GM21786 (cell line): Measurements from ENCODE around the gene APMAP.
A peak's percentile ranks its signal among the peaks of the same experiment; 100 is the strongest.
"Not testable (repeated sequence)": the region's sequence is repeated elsewhere in the genome, so short reads cannot be mapped to it uniquely, and the experiment has no call there.

Experiments used
- ATAC-seq: cut with Tn5 transposase; IDR thresholded peaks from one replicate; pipeline ENCODE4 v1.9.1; 2021; ENCODE audit not compliant: unreplicated experiment

Gene APMAP

DNA sequence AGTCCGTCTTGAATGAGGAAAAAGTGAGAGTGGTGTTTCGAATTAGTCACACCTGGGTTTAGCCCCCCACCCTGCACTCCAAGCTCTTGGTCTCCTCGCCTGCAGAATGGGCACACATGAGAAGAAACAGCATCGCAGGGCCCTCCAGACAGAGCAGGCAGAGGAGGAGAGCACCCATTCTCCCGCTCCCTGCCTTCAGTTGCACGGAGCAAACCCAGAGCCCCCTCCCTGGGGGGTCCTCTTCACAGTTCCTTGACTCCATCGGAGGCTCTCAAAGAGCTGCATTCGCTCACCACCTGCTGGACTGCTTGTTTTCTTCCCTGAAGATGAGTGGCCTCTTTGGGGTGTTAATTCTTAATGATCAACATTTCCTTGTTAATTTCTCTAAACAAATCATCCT lies 38.4 kb downstream of the APMAP start:
- ATAC-seq = no peak

DNA sequence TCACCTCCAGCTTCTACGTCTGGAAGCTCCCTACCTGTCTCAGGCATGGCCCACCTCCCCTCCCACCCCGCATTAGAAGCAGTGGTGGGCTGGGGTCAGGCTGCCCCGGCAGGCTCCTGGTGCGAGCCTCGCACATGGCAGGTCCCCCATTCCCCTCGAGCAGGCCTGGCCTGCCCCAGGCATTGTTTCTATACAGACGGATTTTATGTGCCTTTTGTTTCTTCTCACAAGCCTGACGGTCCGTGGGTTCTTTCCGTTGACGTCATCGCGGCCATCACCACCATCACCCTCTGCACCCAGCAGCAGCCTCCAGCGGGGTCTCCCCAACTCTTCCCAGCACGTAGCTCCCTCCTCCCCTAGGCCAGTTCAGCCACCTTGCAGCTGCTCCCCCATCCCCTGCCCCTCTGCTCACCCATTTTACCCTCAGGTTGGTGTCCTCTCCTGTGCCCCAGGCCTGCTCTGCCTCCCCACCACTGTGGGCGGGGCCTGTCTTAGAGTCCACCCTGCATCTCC lies 38.9 kb downstream of the APMAP start:
- no peak for ATAC-seq

- no peak for ATAC-seq
Observed at GRCh38 chr20:24953209-24953575, 39.4 kb downstream of the APMAP start.

- no peak for ATAC-seq
Observed at GRCh38 chr20:24952376-24953208, 40.0 kb downstream of the APMAP start.

DNA sequence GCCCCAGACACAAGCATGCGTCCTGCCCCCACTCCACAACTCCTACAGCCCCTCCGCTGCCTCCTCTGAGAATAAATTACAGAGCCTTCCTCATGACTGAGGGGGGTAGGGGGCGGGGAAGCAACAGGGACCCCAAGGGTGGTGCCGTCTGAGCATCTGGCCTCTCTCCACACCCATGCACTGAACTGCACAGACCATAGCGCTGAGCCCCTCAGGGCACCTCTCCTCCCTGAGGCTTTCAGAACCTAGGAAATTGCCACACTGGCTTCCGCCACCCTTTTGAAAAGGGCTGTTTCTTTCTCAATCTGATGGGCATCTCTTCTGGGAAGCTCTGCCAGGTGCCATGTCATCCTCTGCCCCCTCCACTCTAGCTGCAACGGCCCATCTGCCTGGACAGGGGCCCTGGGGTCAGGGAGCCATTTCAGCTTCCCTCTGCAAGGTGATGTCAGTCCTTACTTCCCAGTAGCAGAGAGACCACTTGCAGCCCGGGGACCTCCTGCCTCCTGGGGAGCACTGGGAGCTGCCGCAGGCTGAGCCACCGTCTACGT lies 40.9 kb downstream of the APMAP start:
- ATAC-seq = no peak

DNA sequence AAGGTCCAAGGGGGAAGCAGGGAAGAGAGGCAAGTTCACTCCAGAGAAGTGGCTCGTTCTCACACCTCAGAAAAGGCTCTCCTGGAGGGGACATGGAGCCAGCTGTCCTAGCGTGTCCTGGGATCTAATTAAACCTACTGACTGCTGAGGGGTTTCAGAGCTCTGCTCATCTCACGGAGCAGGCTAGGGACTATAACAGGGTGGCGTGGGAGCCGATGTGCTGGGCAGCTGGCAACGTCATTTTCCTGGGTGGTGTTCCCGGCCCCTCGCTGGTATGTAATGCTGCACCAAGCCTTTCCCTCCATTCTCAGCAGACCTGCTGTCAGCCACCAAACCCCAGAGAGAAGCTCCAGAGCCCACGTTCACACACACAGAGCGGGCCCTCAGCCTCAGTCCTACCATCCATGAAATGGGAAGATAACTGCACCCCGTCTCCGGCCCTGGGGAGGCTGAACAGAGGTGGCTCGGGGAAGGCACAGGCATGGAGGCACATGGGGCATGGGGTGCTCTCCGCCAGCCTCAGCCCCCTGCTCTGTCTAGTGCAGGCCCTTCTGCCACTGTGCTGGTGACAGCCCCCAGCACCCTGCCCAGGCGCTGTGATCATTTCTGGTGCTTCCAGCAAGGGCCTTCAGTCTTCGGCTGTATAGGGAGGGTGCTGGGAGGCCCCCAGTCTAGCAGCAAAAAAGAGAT lies 41.6 kb downstream of the APMAP start:
- ATAC-seq = no peak

DNA sequence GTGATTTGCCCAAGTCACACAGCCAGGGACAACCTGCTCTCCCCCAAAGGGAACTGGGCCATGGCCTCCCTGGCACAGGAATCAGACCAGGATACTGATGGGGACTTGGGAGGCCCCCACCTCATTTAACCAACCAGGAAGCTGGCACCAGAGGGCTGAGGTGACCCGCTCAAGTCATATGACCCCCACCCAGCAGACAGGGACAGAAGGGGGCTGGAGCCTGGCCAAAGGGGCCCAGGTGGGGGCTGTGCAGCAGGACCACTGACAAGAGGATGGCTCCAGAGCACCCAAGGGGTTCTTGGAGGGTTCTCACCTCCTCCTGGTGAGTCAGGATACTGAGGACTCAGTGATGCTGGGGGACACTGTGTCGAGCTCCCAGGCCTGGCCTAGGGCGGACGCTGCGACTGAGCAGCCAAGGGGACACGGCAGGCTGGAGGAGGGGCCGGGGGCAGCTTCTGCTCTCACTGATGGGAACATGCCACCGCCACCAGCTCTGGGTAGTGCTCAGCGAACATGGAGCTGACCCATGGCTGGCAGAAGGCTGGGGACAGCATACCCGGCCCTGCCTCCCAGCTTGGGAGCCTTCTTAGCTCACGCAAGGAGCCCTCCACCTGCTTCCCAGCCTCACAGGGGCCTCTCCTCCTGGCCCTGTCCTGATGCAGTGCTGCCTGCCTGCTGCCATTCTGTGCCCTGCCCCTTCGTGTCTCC lies 42.3 kb downstream of the APMAP start:
- no peak for ATAC-seq

DNA sequence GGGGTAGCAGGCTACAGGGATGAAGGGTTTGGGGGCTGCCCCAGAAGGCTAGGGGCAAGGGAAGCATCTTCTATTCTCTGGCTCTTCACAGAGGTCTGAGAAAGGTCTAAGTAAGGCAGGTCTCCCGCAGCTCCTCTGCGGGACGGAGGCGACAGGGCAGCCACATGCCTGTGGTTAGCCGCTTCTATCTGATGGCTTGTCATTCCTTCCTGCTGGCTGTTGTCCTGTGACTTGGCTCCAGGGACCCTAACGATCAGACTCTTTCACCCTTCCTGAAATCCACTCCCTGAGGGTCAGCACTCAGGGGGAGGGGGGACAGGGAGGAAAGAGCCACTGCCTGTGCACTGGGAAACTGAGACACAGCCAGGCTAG lies 42.8 kb downstream of the APMAP start:
- ATAC-seq = no peak

GRCh38 chr20:24948939-24949679 lies 43.4 kb downstream of the APMAP start, which contains the start of gene CST7:
Gene CST7 (plus strand): TSS chr20:24949269. CDS start chr20:24949506, 237 bp downstream.
- ATAC-seq = peak; percentile 56

DNA sequence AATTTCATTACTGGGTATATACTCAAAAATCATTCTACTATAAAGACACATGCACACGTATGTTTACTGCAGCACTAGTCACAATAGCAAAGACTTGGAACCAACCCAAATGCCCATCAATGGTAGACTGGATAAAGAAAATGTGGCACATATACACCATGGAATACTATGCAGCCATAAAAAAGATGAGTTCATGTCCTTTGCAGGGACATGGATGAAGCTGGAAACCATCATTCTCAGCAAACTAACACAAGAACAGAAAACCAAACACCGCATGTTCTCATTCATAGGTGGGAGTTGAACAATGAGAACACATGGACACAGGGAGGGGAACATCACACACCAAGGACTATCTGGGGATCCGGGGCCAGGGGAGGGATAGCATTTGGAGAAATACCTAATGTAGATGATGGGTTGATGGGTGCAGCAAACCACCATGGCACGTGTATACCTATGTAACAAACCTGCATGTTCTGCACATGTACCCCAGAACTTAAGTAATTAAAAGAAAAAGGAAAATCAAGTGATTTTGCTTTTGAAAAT lies 44.1 kb downstream of the APMAP start:
- ATAC-seq = not testable (repeated sequence)

DNA sequence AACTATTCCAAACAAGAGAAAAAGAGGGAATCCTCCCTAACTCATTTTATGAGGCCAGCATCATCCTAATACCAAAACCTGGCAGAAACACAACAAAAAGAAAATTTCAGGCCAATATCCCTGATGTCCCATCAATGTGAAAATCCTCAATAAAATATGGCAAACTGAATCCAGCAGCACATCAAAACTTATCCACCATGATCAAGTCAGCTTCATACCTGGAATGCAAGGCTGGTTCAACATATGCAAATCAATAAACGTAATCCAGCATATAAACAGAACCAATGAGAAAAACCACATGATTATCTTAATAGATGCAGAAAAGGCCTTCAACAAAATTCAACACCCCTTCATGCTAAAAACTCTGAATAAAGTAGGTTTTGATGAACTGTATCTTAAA lies 46.2 kb downstream of the APMAP start:
- ATAC-seq = not testable (repeated sequence)

- ATAC-seq = no peak
Observed at GRCh38 chr20:24943731-24944130, 48.8 kb downstream of the APMAP start.

- no peak for ATAC-seq
Observed at GRCh38 chr20:24943196-24943595, 49.4 kb downstream of the APMAP start.

DNA sequence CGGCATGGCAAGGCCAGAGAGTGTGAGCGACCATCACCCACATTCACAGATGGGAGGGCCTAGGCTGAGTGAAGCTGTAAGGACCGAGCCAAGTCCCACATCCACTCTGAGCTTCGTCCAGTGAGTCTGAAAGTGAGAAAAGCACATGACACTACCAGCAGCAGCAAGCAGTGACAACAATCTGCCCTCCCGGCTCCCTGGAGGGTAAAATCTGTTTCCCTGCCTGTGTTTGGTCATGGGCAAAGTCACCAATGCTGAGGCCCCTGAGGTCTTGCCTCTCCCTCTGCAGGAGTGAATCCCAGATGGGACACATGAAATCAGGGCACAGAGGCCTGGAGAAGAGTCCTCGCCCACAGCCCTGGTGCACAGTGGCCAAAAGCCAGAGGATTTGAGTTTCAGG lies 49.9 kb downstream of the APMAP start:
- ATAC-seq = no peak

DNA sequence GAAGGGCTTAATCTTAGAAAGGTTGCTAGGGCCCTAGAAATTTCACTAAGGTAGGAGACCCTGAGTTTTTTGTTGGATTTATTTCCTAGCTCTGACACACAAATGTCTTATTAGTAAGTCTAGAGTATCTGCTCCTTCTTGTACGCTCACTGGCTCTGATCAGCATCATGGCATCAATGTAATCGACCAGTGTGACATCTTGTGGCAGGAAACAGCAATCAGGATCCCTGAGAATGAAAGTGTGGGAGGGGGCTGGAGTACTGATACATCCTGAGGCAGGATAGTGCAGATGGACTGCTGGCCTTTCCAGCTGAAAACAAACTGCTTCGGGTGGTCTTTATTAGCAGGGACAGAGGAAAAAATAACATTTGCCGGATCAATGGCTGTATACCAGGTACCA lies 53.5 kb downstream of the APMAP start:
- no peak for ATAC-seq

DNA sequence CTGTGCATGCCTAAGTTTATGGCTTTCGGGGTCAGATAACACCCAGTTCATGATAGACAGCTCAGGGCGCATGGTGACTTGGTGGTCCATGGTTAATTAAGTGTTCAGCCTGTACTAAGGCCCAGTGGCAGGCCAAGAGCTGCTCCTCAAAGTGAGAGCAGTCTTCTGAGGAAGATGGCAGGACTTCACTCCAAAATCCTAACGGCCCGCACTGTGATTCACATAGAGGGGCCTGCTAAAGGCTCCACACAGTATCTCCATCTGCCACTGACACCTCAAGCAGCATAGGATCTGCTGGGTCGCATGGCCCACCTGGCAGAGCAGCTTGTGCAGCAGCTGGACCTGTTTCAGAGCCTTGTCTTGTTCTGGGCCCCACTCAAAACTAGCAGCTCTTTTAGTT lies 54.1 kb downstream of the APMAP start:
- ATAC-seq = no peak

- no peak for ATAC-seq
Observed at GRCh38 chr20:24937579-24937978, 55.0 kb downstream of the APMAP start.

GRCh38 chr20:24936526-24937407 lies 55.8 kb downstream of the APMAP start:
- ATAC-seq = no peak

GRCh38 chr20:24935766-24936525 lies 56.6 kb downstream of the APMAP start:
- ATAC-seq = no peak
